NCI-H1930 (cell line): ENCODE data around the gene MXRA8.
"Not testable (repeated sequence)": the region's sequence is repeated elsewhere in the genome, so short reads cannot be mapped to it uniquely, and the experiment has no call there.

ENCODE experiments used
- DNase-seq, 2 experiments: peaks; one replicate each; lab custom pipeline; 2025; lab: John Stamatoyannopoulos, UW

The MXRA8 gene

GRCh38 chr1:1358433-1359271, at the start of gene MXRA8:
Gene MXRA8, minus strand, starts transcription at chr1:1358555. Its CDS starts 51 bp downstream, at chr1:1358504.
- DNase-seq = no peak

- DNase-seq = no peak
Observed at GRCh38 chr1:1407636-1408318, 49.4 kb upstream of the MXRA8 start.

GRCh38 chr1:1406821-1407635, 48.7 kb upstream of the MXRA8 start, which contains the start of gene MRPL20:
Gene MRPL20, minus strand, starts transcription at chr1:1407293. Its CDS starts 76 bp downstream, at chr1:1407217.
- DNase-seq = peak; percentile 81 to 93

- DNase-seq = no peak
Observed at GRCh38 chr1:1406101-1406820, 47.9 kb upstream of the MXRA8 start.

- no peak for DNase-seq
Observed at GRCh38 chr1:1403653-1404052, 45.3 kb upstream of the MXRA8 start.

GRCh38 chr1:1402901-1403392, 44.6 kb upstream of the MXRA8 start:
- not testable (repeated sequence) for DNase-seq

- DNase-seq = peak; percentile 20 to 21
Observed at GRCh38 chr1:1402072-1402900, 43.9 kb upstream of the MXRA8 start.

- no peak for DNase-seq
Observed at GRCh38 chr1:1401457-1402010, 43.2 kb upstream of the MXRA8 start.

- DNase-seq = no peak
Observed at GRCh38 chr1:1400576-1401456, 42.5 kb upstream of the MXRA8 start.

- DNase-seq = no peak
Observed at GRCh38 chr1:1399872-1400575, 41.7 kb upstream of the MXRA8 start.

- peak; percentile 92 to 98 for DNase-seq
Observed at GRCh38 chr1:1399187-1399871, 41.0 kb upstream of the MXRA8 start, which contains the start of gene CCNL2. Gene CCNL2, minus strand, starts transcription at chr1:1399335. Its CDS starts 29 bp downstream, at chr1:1399306.

- no peak for DNase-seq
Observed at GRCh38 chr1:1398677-1399186, 40.4 kb upstream of the MXRA8 start.

- DNase-seq = no peak
Observed at GRCh38 chr1:1397839-1398523, 39.6 kb upstream of the MXRA8 start.

- DNase-seq = no peak
Observed at GRCh38 chr1:1395166-1395565, 36.8 kb upstream of the MXRA8 start.

- no peak for DNase-seq
Observed at GRCh38 chr1:1394116-1394515, 35.8 kb upstream of the MXRA8 start.

GRCh38 chr1:1393428-1393827, 35.1 kb upstream of the MXRA8 start:
- no peak for DNase-seq

- no peak for DNase-seq
Observed at GRCh38 chr1:1393014-1393413, 34.7 kb upstream of the MXRA8 start.
